Fibroblast of lung (primary cell): Measurements from ENCODE around the gene RPRD1B. TPM values are rescaled to one million over a fixed set of nuclear protein-coding genes. Genes with fewer than 3 reads are reported as not detected.

Source experiments
- DNase-seq, 2 donors: peaks; one replicate each; pipeline versions ENCODE4 v3.0.0 to v3.0.0-alpha.2; 2010; ENCODE audit warnings: low read depth in 2 of 2
- H2AFZ ChIP-seq: 2 replicates; pipeline ENCODE4 v1.5.1; 2012; ENCODE audit warnings: low read length, control low read depth, inconsistent platforms
- H3K27ac ChIP-seq: 2 replicates; pipeline ENCODE4 v1.5.1; 2011; ENCODE audit warnings: low read length, control low read depth; ENCODE audit not compliant: insufficient read depth
- H3K27me3 ChIP-seq: 2 replicates; pipeline ENCODE4 v1.5.1; 2011; ENCODE audit warnings: mild to moderate bottlenecking, low read length; ENCODE audit not compliant: control insufficient read depth, insufficient read depth
- H3K36me3 ChIP-seq: 2 replicates; pipeline ENCODE4 v1.5.1; 2011; ENCODE audit warnings: low read length; ENCODE audit not compliant: control insufficient read depth, insufficient read depth
- H3K4me1 ChIP-seq: 2 replicates; pipeline ENCODE4 v1.5.1; 2011; ENCODE audit warnings: low read length; ENCODE audit not compliant: control insufficient read depth, insufficient read depth; ENCODE audit errors: extremely low read depth
- H3K4me2 ChIP-seq: 2 replicates; pipeline ENCODE4 v1.5.1; 2011; ENCODE audit warnings: low read length, control low read depth; ENCODE audit not compliant: insufficient read depth; ENCODE audit errors: extremely low read depth
- H3K4me3 ChIP-seq, 4 experiments: fragments of 200-600 bp in 1 of 4; sonication (generic) in 1 of 4; replicated peaks in 1 of 4; 2 replicates each; pipeline ENCODE4 v1.5.1; 2011 to 2016; ENCODE audit warnings: low read length in 4 of 4, low read depth in 3 of 4, mild to moderate bottlenecking in 3 of 4, control low read depth in 2 of 4, inconsistent platforms in 1 of 4, mixed read lengths in 1 of 4; ENCODE audit not compliant: insufficient read depth in 1 of 4; ENCODE audit errors: control extremely low read depth in 1 of 4
- H3K79me2 ChIP-seq: 2 replicates; pipeline ENCODE4 v1.5.1; 2012; ENCODE audit warnings: mild to moderate bottlenecking, low read length, inconsistent platforms; ENCODE audit not compliant: control insufficient read depth, insufficient read depth
- H3K9ac ChIP-seq: 2 replicates; pipeline ENCODE4 v1.5.1; 2011; ENCODE audit warnings: mild to moderate bottlenecking, low read length, control low read depth; ENCODE audit not compliant: insufficient read depth
- H3K9me3 ChIP-seq: 2 replicates; pipeline ENCODE4 v1.5.1; 2012; ENCODE audit warnings: low read depth, low read length; ENCODE audit not compliant: control insufficient read depth, insufficient read depth
- H4K20me1 ChIP-seq: 2 replicates; pipeline ENCODE4 v1.5.1; 2011; ENCODE audit warnings: low read length; ENCODE audit not compliant: control insufficient read depth, insufficient read depth; ENCODE audit errors: extremely low read depth
- EZH2 ChIP-seq: IDR thresholded peaks from 2 replicates; pipeline ENCODE4 v1.5.1; 2012; ENCODE audit warnings: low read length, control low read depth, mild to moderate bottlenecking; ENCODE audit errors: missing control alignments
- polyA plus RNA-seq, 2 donors: library from polyadenylated mRNA; depleted of rRNA in 1 of 2; stranded (reverse) in 1 of 2; unstranded in 1 of 2; fragments of >200 nt; gene quantifications; 2 replicates each; pipeline ENCODE4 v1.2.1, GENCODE V29; 2011 to 2012; ENCODE audit warnings: missing spikeins in 1 of 2
- total RNA-seq: library from RNA; depleted of rRNA; stranded (reverse); fragments of >200 nt; gene quantifications from 2 replicates; pipeline ENCODE4 v1.2.1, GENCODE V29; 2014
- TF ChIP-seq, protein P1 (sequence below), 2 donors: IDR thresholded peaks in 1 of 2; conservative IDR thresholded peaks in 1 of 2; 1 replicate in 1 of 2; 2 replicates in 1 of 2; pipeline ENCODE4 v1.5.1; 2011 to 2012; ENCODE audit warnings: low read length in 2 of 2, control low read depth in 1 of 2, inconsistent platforms in 1 of 2, low read depth in 1 of 2, mild to moderate bottlenecking in 1 of 2

RPRD1B gene
- total and polyA plus RNA-seq, 2 donors (not counting 1 experiment from before 2014, with no cell fraction given): 23.8 to 23.9 TPM

DNA sequence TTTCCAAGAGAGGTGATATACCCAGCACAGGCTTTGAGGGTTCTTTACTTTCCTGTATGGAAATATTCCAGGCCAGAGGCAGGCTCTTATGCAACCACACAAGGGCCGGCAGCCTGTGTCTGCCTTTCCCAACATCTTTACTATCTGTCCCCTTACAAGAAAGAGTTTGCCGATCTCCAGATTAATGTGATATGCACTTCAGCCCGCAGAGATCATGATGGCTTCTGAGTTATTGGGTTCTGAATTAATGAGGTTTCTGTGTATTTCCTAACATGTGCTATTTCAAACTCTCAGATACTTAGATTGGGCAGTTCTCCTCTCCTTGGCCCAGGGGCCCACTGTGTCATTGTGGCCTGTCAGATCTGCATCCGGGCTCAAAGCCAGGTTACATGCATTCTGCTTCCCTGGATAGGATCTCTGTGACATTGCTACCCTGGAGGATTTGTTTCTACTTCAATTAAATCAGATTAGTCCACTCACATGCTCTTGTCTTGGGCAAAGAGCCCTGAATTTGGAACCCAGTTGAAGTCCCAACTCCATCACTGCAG lies 75.0 kb downstream of the RPRD1B start:
- TF ChIP-seq, protein P1, sequence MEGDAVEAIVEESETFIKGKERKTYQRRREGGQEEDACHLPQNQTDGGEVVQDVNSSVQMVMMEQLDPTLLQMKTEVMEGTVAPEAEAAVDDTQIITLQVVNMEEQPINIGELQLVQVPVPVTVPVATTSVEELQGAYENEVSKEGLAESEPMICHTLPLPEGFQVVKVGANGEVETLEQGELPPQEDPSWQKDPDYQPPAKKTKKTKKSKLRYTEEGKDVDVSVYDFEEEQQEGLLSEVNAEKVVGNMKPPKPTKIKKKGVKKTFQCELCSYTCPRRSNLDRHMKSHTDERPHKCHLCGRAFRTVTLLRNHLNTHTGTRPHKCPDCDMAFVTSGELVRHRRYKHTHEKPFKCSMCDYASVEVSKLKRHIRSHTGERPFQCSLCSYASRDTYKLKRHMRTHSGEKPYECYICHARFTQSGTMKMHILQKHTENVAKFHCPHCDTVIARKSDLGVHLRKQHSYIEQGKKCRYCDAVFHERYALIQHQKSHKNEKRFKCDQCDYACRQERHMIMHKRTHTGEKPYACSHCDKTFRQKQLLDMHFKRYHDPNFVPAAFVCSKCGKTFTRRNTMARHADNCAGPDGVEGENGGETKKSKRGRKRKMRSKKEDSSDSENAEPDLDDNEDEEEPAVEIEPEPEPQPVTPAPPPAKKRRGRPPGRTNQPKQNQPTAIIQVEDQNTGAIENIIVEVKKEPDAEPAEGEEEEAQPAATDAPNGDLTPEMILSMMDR (conservative IDR thresholded peaks at IDR 0.05 in 1 of 2, IDR thresholded peaks at IDR 0.05 in 1 of 2; ENCODE audit: low read depth in 1 of 2, low read length in 2 of 2): no peak
- no peak for TF ChIP-seq EZH2
- Histone ChIP-seq H3K4me3 (no peak overlapping the region), H3K79me2 (no peaks in the 10 kb centered on the region), H3K9me3 (no peaks in the 10 kb centered on the region), H3K27me3 (no peaks in the 10 kb centered on the region), H3K4me2 (no peak overlapping the region), H3K4me1 (peaks cover 19% of the 10 kb centered on the region), H2AFZ (no peak overlapping the region), H3K36me3 (no peaks in the 10 kb centered on the region), H4K20me1 (no peaks in the 10 kb centered on the region), H3K27ac (peak overlapping the region; percentile 65), H3K9ac (no peak overlapping the region)
- peak; percentile 71 to 83 for DNase-seq

DNA sequence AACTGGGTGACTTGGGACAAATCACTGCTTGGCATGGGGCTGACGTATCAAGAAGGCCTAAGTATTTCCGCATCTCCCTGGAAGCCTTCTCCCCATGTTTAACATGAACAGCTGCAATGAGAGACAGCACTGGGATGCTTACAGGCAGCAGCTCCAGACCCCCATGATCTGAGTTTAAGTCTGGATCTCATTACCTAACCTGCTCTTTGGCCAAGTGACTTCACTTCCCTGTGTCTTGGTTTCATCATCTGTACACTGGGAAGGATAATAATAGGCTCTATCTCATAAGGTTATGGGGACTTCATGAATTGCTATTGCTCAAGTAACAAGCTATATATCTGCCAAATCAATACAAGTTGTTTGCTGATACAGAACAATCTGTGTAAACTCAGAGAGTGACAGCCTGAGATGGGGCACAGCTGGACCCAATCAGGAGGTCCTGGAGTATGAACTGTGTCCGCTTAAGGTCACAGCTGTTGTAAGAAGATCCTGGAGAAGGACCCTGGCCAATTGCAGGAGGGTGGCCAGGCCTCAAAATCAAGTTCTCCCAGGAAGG lies 75.5 kb downstream of the RPRD1B start:
- Histone ChIP-seq H3K4me1 (peaks cover 19% of the 10 kb centered on the region), H3K4me2 (peak overlapping the region; percentile 16), H3K79me2 (no peaks in the 10 kb centered on the region), H3K27me3 (no peaks in the 10 kb centered on the region), H4K20me1 (no peaks in the 10 kb centered on the region), H3K36me3 (no peaks in the 10 kb centered on the region), H3K27ac (peak overlapping the region; percentile 65), H3K9ac (no peak overlapping the region), H2AFZ (no peak overlapping the region), H3K9me3 (no peaks in the 10 kb centered on the region), H3K4me3 (no peak overlapping the region)
- DNase-seq: peak; percentile 50 to 97
- TF ChIP-seq EZH2: no peak
- TF ChIP-seq, protein P1 (conservative IDR thresholded peaks at IDR 0.05 in 1 of 2, IDR thresholded peaks at IDR 0.05 in 1 of 2; ENCODE audit: low read depth in 1 of 2, low read length in 2 of 2): no peak

- no peaks in the 10 kb centered on the region for H3K79me2 ChIP-seq
- H3K9ac ChIP-seq: no peak overlapping the region
- TF ChIP-seq, protein P1 (conservative IDR thresholded peaks at IDR 0.05 in 1 of 2, IDR thresholded peaks at IDR 0.05 in 1 of 2; ENCODE audit: low read depth in 1 of 2, low read length in 2 of 2): no peak
- no peak for TF ChIP-seq EZH2
- peak; percentile 96 to 99 for DNase-seq
- no peak overlapping the region for H2AFZ ChIP-seq
- no peaks in the 10 kb centered on the region for H3K36me3 ChIP-seq
- H3K27me3 ChIP-seq: no peaks in the 10 kb centered on the region
- no peaks in the 10 kb centered on the region for H4K20me1 ChIP-seq
- peak overlapping the region; percentile 56 for H3K4me2 ChIP-seq
- H3K27ac ChIP-seq: peak overlapping the region; percentile 65
- H3K4me3 ChIP-seq: no peak overlapping the region
- peaks cover 20% of the 10 kb centered on the region for H3K4me1 ChIP-seq
- H3K9me3 ChIP-seq: no peaks in the 10 kb centered on the region
These were observed 76.3 kb downstream of the RPRD1B start for GRCh38 chr20:38109591-38110524.
